ENCODE data around the gene WDR86. TPM values are rescaled to one million over a fixed set of nuclear protein-coding genes. Genes with fewer than 3 reads are reported as not detected.

Gene WDR86
- total and polyA plus RNA-seq, 2 of the 4 experiments (the other 2 are of a cell fraction), result not detected

DNA sequence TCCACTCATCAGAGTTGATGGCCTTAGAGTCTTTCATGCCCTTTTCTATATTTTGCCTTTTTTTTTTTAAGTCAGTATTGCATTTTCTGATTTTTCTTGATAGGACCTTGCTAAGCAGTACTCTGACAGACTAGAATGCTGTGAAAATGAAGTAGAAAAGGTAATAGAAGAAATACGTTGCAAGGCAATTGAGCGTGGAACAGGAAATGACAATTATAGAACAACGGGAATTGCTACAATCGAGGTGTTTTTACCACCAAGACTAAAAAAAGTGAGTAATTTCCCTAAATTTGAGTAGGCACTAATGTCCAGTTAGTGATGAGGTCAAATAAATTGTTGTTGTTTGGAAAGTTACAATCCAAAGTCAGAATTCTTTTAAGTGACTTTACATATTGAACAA, 60.9 kb downstream of the WDR86 start:
- no TSS peak for BruUV-seq (replicated peaks)
- Histone ChIP-seq H2BK20ac (ENCODE audit: low read depth, low read length) (no peak overlapping the region), H4K8ac (ENCODE audit: low read depth in 2 of 2, low read length in 2 of 2) (no peak overlapping the region), H3K4me2 (ENCODE audit: low read depth, low read length) (no peak overlapping the region), H3K9me3 (ENCODE audit: control insufficient read depth, insufficient read depth, low read length) (no peaks in the 10 kb centered on the region), H4K91ac (ENCODE audit: insufficient read depth, low read depth, low read length) (no peak overlapping the region), H3K18ac (ENCODE audit: low read depth, low read length) (no peak overlapping the region), H2AK9ac (replicated peaks; ENCODE audit: low read depth, low read length, poor library complexity) (no peak overlapping the region), H3K79me1 (ENCODE audit: low read depth in 1 of 2, low read length in 2 of 2) (peaks cover 8 to 15% of the 10 kb centered on the region in 2 experiments; a peak in 3 of 4 replicates), H3K27ac (ENCODE audit: insufficient read depth, low read length) (no peak overlapping the region), H4K20me1 (ENCODE audit: insufficient read depth, low read length) (no peaks in the 10 kb centered on the region), H3K14ac (replicated peaks; ENCODE audit: low read depth, low read length) (no peak overlapping the region), H2AFZ (replicated peaks; ENCODE audit: low read length, poor library complexity) (no peak overlapping the region), H2BK15ac (ENCODE audit: low read depth, low read length) (no peak overlapping the region), H3K4me3 (ENCODE audit: insufficient read depth, low read depth, low read length) (no peak overlapping the region), H2BK120ac (ENCODE audit: low read depth, low read length) (no peak overlapping the region), H2BK5ac (ENCODE audit: low read depth, low read length, poor library complexity, severe bottlenecking) (no peak overlapping the region), H3K36me3 (ENCODE audit: control insufficient read depth, insufficient read depth, low read length) (peaks cover 46% of the 10 kb centered on the region), H3K4ac (ENCODE audit: low read depth, low read length) (no peak overlapping the region), H3K9me1 (ENCODE audit: insufficient read depth, low read length) (no peaks in the 10 kb centered on the region), H3K4me1 (ENCODE audit: control insufficient read depth, insufficient read depth, low read length) (no peaks in the 10 kb centered on the region), H3K56ac (ENCODE audit: extremely low read depth, insufficient read depth, low read length) (no peak overlapping the region), H3K9ac (ENCODE audit: low read depth, low read length) (no peak overlapping the region), H3K27me3 (ENCODE audit: control insufficient read depth, insufficient read depth, low read length) (no peaks in the 10 kb centered on the region), H4K5ac (ENCODE audit: low read depth, low read length) (no peak overlapping the region), H3K23ac (ENCODE audit: low read depth, low read length) (no peak overlapping the region), H2AK5ac (ENCODE audit: low read depth, low read length) (no peak overlapping the region)
- ATAC-seq (ENCODE audit: low read depth) (no peak), DNase-seq (no peak)
- dilution Hi-C loops (cut with HindIII; ENCODE audit: low sequenced_read_pairs, unreplicated experiment), result no loop called here
- in situ Hi-C loops (cut with MboI; ENCODE audit: low sequenced_read_pairs), result no loop called here
- no peak for TF ChIP-seq BHLHE40 (IDR thresholded peaks at IDR 0.05; ENCODE audit: low read depth, low read length)
- no peak for TF ChIP-seq FOS (IDR thresholded peaks at IDR 0.05; ENCODE audit: low read depth, low read length)
- TF ChIP-seq, protein P1, sequence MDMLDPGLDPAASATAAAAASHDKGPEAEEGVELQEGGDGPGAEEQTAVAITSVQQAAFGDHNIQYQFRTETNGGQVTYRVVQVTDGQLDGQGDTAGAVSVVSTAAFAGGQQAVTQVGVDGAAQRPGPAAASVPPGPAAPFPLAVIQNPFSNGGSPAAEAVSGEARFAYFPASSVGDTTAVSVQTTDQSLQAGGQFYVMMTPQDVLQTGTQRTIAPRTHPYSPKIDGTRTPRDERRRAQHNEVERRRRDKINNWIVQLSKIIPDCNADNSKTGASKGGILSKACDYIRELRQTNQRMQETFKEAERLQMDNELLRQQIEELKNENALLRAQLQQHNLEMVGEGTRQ (IDR thresholded peaks at IDR 0.05; ENCODE audit: low read depth, low read length), result no peak
- TF ChIP-seq, protein P2, sequence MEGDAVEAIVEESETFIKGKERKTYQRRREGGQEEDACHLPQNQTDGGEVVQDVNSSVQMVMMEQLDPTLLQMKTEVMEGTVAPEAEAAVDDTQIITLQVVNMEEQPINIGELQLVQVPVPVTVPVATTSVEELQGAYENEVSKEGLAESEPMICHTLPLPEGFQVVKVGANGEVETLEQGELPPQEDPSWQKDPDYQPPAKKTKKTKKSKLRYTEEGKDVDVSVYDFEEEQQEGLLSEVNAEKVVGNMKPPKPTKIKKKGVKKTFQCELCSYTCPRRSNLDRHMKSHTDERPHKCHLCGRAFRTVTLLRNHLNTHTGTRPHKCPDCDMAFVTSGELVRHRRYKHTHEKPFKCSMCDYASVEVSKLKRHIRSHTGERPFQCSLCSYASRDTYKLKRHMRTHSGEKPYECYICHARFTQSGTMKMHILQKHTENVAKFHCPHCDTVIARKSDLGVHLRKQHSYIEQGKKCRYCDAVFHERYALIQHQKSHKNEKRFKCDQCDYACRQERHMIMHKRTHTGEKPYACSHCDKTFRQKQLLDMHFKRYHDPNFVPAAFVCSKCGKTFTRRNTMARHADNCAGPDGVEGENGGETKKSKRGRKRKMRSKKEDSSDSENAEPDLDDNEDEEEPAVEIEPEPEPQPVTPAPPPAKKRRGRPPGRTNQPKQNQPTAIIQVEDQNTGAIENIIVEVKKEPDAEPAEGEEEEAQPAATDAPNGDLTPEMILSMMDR (conservative IDR thresholded peaks at IDR 0.05; ENCODE audit: low read depth, low read length), result no peak
- TF ChIP-seq RFX5 (IDR thresholded peaks at IDR 0.05; ENCODE audit: low read depth, low read length), result no peak
- no peak for TF ChIP-seq MAZ (IDR thresholded peaks at IDR 0.05; ENCODE audit: borderline replicate concordance, low read depth, low read length)
- TF ChIP-seq CEBPB (IDR thresholded peaks at IDR 0.05; ENCODE audit: low read depth, low read length), result no peak
- TF ChIP-seq MAFK (IDR thresholded peaks at IDR 0.05; ENCODE audit: low read depth, low read length), result no peak
- TF ChIP-seq RCOR1 (IDR thresholded peaks at IDR 0.05; ENCODE audit: insufficient replicate concordance, low read length), result no peak
- no peak for TF ChIP-seq MXI1 (IDR thresholded peaks at IDR 0.05; ENCODE audit: borderline replicate concordance, low read depth, low read length)
- TF ChIP-seq SMC3 (IDR thresholded peaks at IDR 0.05; ENCODE audit: low read depth, low read length), result no peak
- TF ChIP-seq CHD1 (IDR thresholded peaks at IDR 0.05; ENCODE audit: low read depth, low read length), result no peak
- TF ChIP-seq NFE2L2 (IDR thresholded peaks at IDR 0.05; ENCODE audit: low read depth, low read length), result no peak
- TF ChIP-seq RAD21 (IDR thresholded peaks at IDR 0.05; ENCODE audit: low read length), result no peak
- TF ChIP-seq, protein P3, sequence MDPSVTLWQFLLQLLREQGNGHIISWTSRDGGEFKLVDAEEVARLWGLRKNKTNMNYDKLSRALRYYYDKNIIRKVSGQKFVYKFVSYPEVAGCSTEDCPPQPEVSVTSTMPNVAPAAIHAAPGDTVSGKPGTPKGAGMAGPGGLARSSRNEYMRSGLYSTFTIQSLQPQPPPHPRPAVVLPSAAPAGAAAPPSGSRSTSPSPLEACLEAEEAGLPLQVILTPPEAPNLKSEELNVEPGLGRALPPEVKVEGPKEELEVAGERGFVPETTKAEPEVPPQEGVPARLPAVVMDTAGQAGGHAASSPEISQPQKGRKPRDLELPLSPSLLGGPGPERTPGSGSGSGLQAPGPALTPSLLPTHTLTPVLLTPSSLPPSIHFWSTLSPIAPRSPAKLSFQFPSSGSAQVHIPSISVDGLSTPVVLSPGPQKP (IDR thresholded peaks at IDR 0.05; ENCODE audit: borderline replicate concordance, low read depth, low read length), result no peak
- intact Hi-C loops (cut with micrococcal nuclease), result no loop called here
- CTCF ChIA-PET, result interaction anchor here (7.1 kb wide), 1 partner anchor 34 kb away, joined by 38 read pairs; no protein-coding TSS in a partner anchor
- no CpG with 5 or more reads among the region's 4 CpGs for WGBS, 2 experiments (ENCODE audit: extremely low coverage in 2 of 2, insufficient read length in 1 of 2)
- POLR2A ChIA-PET (ENCODE audit: unreplicated experiment), result no interaction called here
